ENCODE results near the gene MT1B. TPM values are rescaled to one million over a fixed set of nuclear protein-coding genes. Genes with fewer than 3 reads are reported as not detected.
"Not testable (repeated sequence)": the region's sequence is repeated elsewhere in the genome, so short reads cannot be mapped to it uniquely, and the experiment has no call there.

MT1B gene
- total RNA-seq, 1 donor from 2014 or later: not detected

DNA sequence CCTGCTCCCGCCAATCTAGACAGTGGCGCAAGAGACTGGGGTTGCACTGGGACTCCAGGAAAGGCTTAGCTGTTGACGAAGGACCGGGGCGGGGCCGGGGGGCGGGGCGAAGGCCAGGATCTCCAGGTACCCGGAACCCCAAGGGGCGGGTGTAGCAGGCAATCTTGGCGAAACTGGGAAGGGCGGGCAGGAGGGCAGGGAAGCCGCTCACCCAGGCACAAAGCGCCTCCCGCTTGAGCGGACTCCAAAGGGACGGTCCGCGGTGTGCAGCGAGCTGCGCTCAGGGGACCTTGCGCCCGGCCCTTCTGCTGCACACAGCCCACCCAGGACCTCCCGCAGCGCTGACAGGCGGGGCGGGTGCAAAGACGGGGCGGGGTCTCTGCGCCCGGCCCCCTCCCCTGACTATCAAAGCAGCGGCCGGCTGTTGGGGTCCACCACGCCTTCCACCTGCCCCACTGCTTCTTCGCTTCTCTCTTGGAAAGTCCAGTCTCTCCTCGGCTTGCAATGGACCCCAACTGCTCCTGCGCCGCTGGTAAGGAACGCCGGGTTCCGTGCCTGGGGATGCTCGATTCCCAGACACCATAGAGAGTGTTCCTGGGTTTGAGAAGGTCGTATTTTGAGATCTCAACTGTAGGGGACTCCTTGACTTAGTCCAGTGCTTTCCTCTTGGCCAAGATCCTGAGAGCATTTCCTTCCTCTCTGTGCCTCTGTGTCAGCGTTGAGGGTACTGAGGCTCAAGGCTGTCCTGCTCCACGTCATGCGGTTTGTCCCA lies 6.1 kb downstream of the MT1B start, which contains the start of gene MT1F:
Gene MT1F, plus strand, starts transcription at position 405 of the 772 bp plus-strand sequence. Its CDS starts 100 bp downstream, at position 505.
- DNase-seq (ENCODE audit: low read depth): no peak
- TF ChIP-seq, protein P1, sequence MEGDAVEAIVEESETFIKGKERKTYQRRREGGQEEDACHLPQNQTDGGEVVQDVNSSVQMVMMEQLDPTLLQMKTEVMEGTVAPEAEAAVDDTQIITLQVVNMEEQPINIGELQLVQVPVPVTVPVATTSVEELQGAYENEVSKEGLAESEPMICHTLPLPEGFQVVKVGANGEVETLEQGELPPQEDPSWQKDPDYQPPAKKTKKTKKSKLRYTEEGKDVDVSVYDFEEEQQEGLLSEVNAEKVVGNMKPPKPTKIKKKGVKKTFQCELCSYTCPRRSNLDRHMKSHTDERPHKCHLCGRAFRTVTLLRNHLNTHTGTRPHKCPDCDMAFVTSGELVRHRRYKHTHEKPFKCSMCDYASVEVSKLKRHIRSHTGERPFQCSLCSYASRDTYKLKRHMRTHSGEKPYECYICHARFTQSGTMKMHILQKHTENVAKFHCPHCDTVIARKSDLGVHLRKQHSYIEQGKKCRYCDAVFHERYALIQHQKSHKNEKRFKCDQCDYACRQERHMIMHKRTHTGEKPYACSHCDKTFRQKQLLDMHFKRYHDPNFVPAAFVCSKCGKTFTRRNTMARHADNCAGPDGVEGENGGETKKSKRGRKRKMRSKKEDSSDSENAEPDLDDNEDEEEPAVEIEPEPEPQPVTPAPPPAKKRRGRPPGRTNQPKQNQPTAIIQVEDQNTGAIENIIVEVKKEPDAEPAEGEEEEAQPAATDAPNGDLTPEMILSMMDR (conservative IDR thresholded peaks at IDR 0.05; ENCODE audit: low read depth, low read length): no peak
- H3K4me3 ChIP-seq (ENCODE audit: low read depth, low read length): peak within 1 kb of the TSS; percentile 61

DNA sequence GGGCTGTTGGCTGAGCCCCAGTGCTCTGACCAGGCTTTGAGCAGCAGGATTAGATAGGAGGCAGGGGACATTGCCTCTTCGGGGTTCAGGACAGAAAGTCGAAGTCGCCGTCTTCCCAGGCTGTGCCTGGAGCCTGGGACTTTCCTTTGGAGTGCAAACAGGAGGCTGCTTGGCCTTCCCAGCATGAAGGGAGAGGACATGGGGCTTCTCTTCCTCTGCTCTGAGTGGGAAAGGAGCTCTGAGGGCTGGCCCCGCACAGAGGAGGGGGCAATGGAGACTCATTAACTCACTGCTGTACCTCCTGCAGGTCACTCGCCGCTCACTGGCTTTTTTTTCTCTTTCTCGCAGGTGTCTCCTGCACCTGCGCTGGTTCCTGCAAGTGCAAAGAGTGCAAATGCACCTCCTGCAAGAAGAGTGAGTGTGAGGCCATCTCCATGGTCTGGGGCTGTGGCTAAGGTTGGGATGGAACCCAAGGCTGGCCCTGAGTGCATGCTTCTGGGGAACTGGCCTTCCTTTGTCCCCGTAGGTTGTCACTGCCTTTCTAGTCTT lies 6.7 kb downstream of the MT1B start:
- TF ChIP-seq, protein P1 (conservative IDR thresholded peaks at IDR 0.05; ENCODE audit: low read depth, low read length): no peak
- no peak for DNase-seq (ENCODE audit: low read depth)
- peak overlapping the region; percentile 61 for H3K4me3 ChIP-seq (ENCODE audit: low read depth, low read length)

DNA sequence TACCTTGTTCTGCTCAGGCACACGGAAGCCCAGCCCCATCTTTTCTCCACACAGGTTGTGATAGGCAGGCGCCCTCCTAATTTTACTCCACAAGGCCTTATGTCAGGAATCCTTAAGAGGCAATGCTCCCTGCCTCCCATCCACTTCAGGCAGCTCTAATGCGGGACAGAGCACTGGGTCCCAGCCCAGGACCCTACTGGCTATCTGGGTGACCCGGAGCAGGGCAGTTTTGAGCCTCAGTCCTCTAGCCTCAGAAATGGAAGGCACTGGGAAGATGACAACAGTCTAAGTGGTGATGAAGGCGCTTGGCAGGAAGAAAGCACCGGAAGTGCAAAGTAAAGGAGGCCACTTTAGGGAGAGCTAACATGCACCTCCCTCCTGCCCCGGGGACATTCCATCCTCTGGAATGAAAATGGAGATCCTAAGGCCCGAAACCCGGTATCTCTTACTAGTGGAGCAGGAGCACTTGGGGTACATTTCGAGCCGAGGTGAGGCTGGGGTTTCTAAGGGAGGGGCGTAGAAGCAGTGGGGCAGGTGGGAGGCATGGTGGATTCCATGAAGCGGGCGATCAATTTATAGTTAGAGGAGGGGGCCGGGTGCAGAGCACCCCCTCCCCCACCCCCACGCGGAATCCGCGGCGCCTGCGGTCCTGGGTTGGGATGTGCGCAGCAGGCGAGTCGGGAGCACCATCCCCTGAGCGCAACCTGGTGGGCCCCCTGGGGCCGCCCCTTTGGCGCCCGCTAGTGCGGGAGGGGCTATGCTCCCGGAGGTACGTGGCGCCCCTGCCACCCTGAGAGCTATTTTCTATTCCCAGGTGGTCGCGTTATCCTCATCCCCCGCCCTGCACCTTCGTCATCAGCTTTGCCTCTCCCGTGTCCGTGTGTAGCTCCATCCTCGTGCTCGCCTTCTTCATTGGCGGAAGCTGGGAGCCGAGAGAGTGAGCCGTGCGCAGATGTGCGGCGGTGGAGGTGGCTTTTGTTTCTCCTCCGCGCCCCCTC lies 11.0 kb downstream of the MT1B start:
- no peak for DNase-seq (ENCODE audit: low read depth)
- TF ChIP-seq, protein P1 (conservative IDR thresholded peaks at IDR 0.05; ENCODE audit: low read depth, low read length): no peak
- H3K4me3 ChIP-seq (ENCODE audit: low read depth, low read length): no peak overlapping the region

DNA sequence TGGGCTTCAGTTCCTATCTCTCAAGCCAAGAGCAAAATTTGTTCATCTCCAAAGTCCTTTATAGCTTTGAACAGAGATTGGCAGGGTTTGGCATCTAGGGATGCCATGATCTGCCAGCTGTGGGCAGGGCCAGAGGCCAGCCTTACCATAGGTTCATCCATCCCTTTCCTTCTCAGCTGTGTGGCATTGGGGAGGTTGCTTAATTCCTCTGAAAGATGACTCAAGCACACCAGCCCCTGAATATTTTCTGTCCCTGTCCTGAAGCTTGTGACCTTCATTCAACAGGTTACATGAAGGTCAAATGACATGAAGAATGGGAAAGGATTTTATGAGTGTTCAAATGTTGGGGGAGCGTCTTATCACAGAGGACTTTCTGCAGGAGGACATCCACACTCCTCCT lies 12.8 kb downstream of the MT1B start:
- H3K4me3 ChIP-seq (ENCODE audit: low read depth, low read length): no peak overlapping the region
- no peak for DNase-seq (ENCODE audit: low read depth)
- TF ChIP-seq, protein P1 (conservative IDR thresholded peaks at IDR 0.05; ENCODE audit: low read depth, low read length): no peak

DNA sequence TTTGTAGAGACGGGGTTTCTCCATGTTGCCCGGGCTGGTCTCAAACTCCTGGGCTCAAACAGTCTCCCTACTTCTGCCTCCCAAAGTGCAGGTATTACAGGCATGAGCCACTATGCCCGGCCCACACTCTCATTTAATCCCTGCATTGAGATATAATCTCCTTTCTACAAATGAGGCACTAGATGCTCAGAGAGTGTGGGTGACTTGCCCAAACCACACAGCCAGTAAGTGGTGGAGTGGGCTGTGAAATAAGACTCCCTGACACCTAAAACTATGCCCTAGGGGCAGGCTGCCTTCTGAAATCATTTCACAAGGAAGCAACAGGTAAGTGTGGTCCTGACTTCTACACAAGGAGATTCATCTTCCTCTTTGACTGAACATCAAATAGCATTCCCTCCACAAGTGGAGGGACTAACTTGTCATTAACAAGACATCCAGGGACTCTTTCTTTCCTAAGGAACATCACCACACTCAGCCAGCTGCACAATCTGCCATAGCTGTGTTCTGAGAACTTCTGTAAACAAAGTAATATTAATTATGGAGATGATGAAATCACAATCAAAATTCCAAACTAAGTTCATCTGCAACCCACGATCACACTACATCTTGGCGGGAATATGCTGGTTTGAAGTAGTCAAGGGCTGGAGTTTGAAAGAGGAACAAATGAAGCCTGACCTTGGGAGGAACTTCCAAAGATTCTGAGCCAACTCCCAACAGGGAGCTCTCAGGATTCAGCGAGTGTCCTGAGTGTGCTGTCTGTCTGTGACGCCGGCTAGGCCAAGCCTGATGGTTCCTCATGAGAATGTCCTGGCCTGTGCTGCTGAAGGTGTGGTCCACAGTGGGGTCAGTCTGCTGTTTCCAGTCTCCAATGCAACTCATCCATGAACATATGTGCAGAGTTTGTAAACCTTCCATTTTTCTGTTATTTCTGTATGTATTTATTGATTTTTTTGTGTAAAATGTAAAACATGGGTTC lies 13.9 kb downstream of the MT1B start:
- not testable (repeated sequence) for DNase-seq (ENCODE audit: low read depth)

DNA sequence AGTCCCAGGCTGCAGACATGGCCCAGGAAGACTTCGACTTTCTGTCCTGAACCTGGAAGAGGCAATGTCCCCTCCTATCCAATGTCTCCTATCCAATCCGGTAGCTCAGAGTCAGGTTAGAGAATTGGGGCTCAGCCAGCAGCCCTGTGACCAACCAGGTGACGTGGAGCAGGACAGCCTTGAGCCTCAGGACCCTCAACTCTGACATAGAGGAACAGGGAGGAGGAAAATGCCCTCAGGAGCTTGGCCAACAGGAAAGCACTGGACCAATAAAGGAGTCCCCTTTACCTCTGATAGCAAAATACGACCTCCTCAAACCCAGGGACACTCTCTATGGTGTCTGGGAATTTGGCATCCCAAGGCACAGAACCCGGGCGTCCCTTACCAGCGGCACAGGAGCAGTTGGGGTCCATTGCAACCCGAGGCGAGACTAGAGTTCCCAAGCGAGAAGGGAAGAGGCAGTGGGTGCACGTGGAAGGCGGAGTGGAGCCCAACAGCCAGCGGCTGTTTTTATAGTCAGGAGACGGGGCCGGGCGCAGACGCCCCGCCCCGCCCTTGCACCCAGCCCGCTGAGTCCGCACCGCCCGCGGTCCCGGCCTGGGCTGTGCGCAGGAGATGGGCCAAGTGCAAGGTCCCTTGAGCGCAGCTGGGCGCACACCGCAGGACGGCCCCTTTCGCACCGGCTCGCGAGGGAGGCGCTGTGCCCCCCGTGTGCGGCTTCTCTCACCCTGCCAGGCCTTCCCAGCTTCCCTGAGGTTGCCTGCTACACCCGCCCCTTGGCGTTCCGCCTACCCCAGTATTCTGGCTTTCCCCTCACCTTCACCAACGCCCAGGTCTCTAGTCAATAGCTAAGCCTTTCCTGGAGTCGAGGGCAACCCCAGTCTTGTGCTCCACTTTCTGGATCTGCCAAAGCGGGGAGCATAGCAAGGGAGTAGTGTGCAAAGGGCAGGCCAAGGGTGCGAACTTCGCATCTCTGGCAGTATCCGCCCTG lies 16.2 kb downstream of the MT1B start, which contains the start of gene MT1G:
Gene MT1G, minus strand, starts transcription at position 485 of the 991 bp plus-strand sequence. Its CDS starts 72 bp downstream, at position 413.
- peak within 1 kb of the TSS; percentile 53 for H3K4me3 ChIP-seq (ENCODE audit: low read depth, low read length)
- no peak for DNase-seq (ENCODE audit: low read depth)
- TF ChIP-seq, protein P1 (conservative IDR thresholded peaks at IDR 0.05; ENCODE audit: low read depth, low read length): no peak

More for the DNA sequence above, 13.9 kb downstream of the MT1B start:
- H3K4me3 ChIP-seq (ENCODE audit: low read depth, low read length): not testable (repeated sequence)

All from epithelial cell of proximal tubule (primary cell).